K562 (cell line): ENCODE data around the gene NEURL1. TPM values are rescaled to one million over a fixed set of nuclear protein-coding genes. Genes with fewer than 3 reads are reported as not detected.

ENCODE experiments used
- ATAC-seq: fragments of 200-7000 bp; cut with Tn5 transposase; 3 replicates; pipeline ENCODE4 v1.9.1; 2020; ENCODE audit warnings: moderate library complexity
- BruUV-seq: library from RNA; stranded (reverse); fragments of 400-500 nt; replicated peaks from 2 replicates; lab custom pipeline; 2021; lab: Mats Ljungman, UMichigan
- CTCF ChIA-PET: fragments of 300-600 bp; formaldehyde crosslinking; extraction: SDS; loops from one replicate; lab custom pipeline; 2021; ENCODE audit warnings: low intra/inter-chr PET ratio; lab: Yijun Ruan, JAX
- POLR2A ChIA-PET: fragments of 300-600, 350-650 bp; sonication (Branson Sonifier 250); formaldehyde crosslinking; extraction: SDS; loops from one replicate; lab custom pipeline; 2021; ENCODE audit warnings: antibody characterized with exemption, inconsistent platforms; lab: Yijun Ruan, JAX
- DNase-seq, 4 experiments: peaks; one replicate each; pipeline versions ENCODE4 v3.0.0 to v3.0.0-alpha.2; 2011 to 2018; ENCODE audit warnings: low spot score in 3 of 4, mixed read lengths in 3 of 4; ENCODE audit errors: extremely low read depth in 1 of 4
- FAIRE-seq: peaks from 2 replicates; lab custom pipeline; 2011; peaks lifted over from hg19 to GRCh38; lab: Jason Lieb, UNC
- H2AFZ ChIP-seq: 2 replicates; pipeline ENCODE4 v1.6.0; 2011; ENCODE audit warnings: low read depth, low read length, control low read depth, inconsistent platforms
- H3K27ac ChIP-seq: fragments of 200-600 bp; 3 replicates; pipeline ENCODE4 v1.8.0; 2011; ENCODE audit warnings: low read depth, mild to moderate bottlenecking, control low read depth, inconsistent platforms, low read length, moderate library complexity, mixed read lengths; ENCODE audit errors: extremely low read depth
- H3K27me3 ChIP-seq, 2 experiments: fragments of 300-600 bp in 1 of 2; 2 replicates in 1 of 2; 3 replicates in 1 of 2; pipeline versions ENCODE4 v1.6.0 to v1.8.0; 2011; ENCODE audit warnings: inconsistent platforms in 2 of 2, low read length in 2 of 2, mild to moderate bottlenecking in 1 of 2, mixed read lengths in 1 of 2, moderate library complexity in 1 of 2; ENCODE audit not compliant: control insufficient read depth in 2 of 2, insufficient read depth in 2 of 2
- H3K36me3 ChIP-seq: fragments of 300-600 bp; 3 replicates; pipeline ENCODE4 v1.8.0; 2011; ENCODE audit warnings: mild to moderate bottlenecking, low read length, inconsistent platforms; ENCODE audit not compliant: control insufficient read depth, insufficient read depth
- H3K4me1 ChIP-seq, 2 experiments: fragments of 200-600 bp in 1 of 2; replicated peaks in 1 of 2; 2 replicates in 1 of 2; 3 replicates in 1 of 2; pipeline versions ENCODE4 v1.5.1 to v1.8.0; 2011; ENCODE audit warnings: inconsistent platforms in 2 of 2, low read length in 2 of 2, mild to moderate bottlenecking in 1 of 2, mixed read lengths in 1 of 2, moderate library complexity in 1 of 2; ENCODE audit not compliant: control insufficient read depth in 2 of 2, insufficient read depth in 2 of 2
- H3K4me2 ChIP-seq: 2 replicates; pipeline ENCODE4 v1.6.1; 2011; ENCODE audit warnings: low read length, control low read depth, inconsistent platforms, mixed read lengths; ENCODE audit not compliant: insufficient read depth
- H3K4me3 ChIP-seq: fragments of 200-600 bp; sonication (generic), shearing (Covaris generic); 2 replicates; pipeline ENCODE4 v1.5.1; 2016; ENCODE audit warnings: control low read depth, inconsistent platforms
- H3K79me2 ChIP-seq: fragments of 200-600 bp; 3 replicates; pipeline ENCODE4 v1.8.0; 2011; ENCODE audit warnings: low read length, inconsistent platforms; ENCODE audit not compliant: control insufficient read depth, insufficient read depth
- H3K9ac ChIP-seq, 2 experiments: 2 replicates each; pipeline versions ENCODE4 v1.6.0 to v1.6.1; 2011; ENCODE audit warnings: low read depth in 2 of 2, low read length in 2 of 2, control low read depth in 1 of 2, inconsistent platforms in 1 of 2, mild to moderate bottlenecking in 1 of 2, mixed read lengths in 1 of 2; ENCODE audit not compliant: insufficient read depth in 1 of 2
- H3K9me1 ChIP-seq: one replicate; pipeline ENCODE4 v1.6.0; 2011; ENCODE audit warnings: inconsistent platforms, mild to moderate bottlenecking, low read length, moderate library complexity; ENCODE audit not compliant: control insufficient read depth, insufficient read depth
- H3K9me3 ChIP-seq: replicated peaks from 2 replicates; pipeline ENCODE4 v1.5.1; 2011; ENCODE audit warnings: low read depth, low read length, inconsistent platforms; ENCODE audit not compliant: control insufficient read depth, insufficient read depth
- H4K20me1 ChIP-seq: replicated peaks from 2 replicates; pipeline ENCODE4 v1.6.1; 2011; ENCODE audit warnings: low read length, inconsistent platforms, mixed read lengths; ENCODE audit not compliant: control insufficient read depth, insufficient read depth
- CSDE1 ChIP-seq, 2 experiments: fragments of 450-650 bp; IDR thresholded peaks; 2 replicates each; pipeline ENCODE4 v1.6.1; 2016; ENCODE audit warnings: mild to moderate bottlenecking in 1 of 2
- ESRRB ChIP-seq: fragments of 250-450 bp; sonication (Bioruptor Pico); IDR thresholded peaks from 2 replicates; pipeline ENCODE4 v1.5.0; 2020; ENCODE audit warnings: mild to moderate bottlenecking, moderate library complexity, borderline replicate concordance
- GABPB2 ChIP-seq: fragments of 250-450 bp; sonication (Bioruptor Pico); conservative IDR thresholded peaks from 2 replicates; pipeline ENCODE4 v1.5.1; 2021; ENCODE audit warnings: mild to moderate bottlenecking
- KLF10 ChIP-seq: fragments of 250-450 bp; sonication (Bioruptor Pico); IDR thresholded peaks from 2 replicates; pipeline ENCODE4 v1.6.1; 2021; ENCODE audit warnings: matching md5 sums
- MCM5 ChIP-seq: fragments of 450-650 bp; IDR thresholded peaks from 2 replicates; pipeline ENCODE4 v1.6.1; 2016; ENCODE audit warnings: low read depth
- NCOR1 ChIP-seq: fragments of 450-650 bp; IDR thresholded peaks from 2 replicates; pipeline ENCODE4 v1.6.1; 2016; ENCODE audit warnings: mild to moderate bottlenecking, moderate library complexity
- SAFB ChIP-seq: fragments of 200-400 bp; formaldehyde crosslinking; IDR thresholded peaks from 2 replicates; pipeline ENCODE4 v1.6.1; 2017; ENCODE audit warnings: low read depth, low read length, borderline replicate concordance
- ZBTB1 ChIP-seq: sonication (generic); formaldehyde crosslinking; IDR thresholded peaks from 2 replicates; pipeline ENCODE4 v1.8.1; 2023; ENCODE audit warnings: missing genetic modification reagents, low read depth, mild to moderate bottlenecking, borderline replicate concordance
- ZNF609 ChIP-seq: sonication (generic); formaldehyde crosslinking; IDR thresholded peaks from 2 replicates; pipeline ENCODE4 v1.8.1; 2023; ENCODE audit warnings: missing genetic modification reagents, mild to moderate bottlenecking, borderline replicate concordance
- WGBS: fragments of 100-300 bp; shearing (Covaris generic); methylation state at CpG from one replicate; pipeline ENCODE4 v1.1.6; 2016; ENCODE audit warnings: low coverage, mixed read lengths; ENCODE audit not compliant: insufficient coverage; ENCODE audit errors: missing lambda C conversion rate; 5-methylcytosine and 5-hydroxymethylcytosine counted together
- in situ Hi-C: fragments of 300-500 bp; cut with MboI; formaldehyde crosslinking; loops from 4 replicates; pipeline ENCODE4 v1.15.0; 2018; ENCODE audit warnings: inconsistent platforms, mixed read lengths
- intact Hi-C: fragments of 100-400 bp; cut with micrococcal nuclease; formaldehyde crosslinking; loops from 2 replicates; pipeline ENCODE4 v1.14.2; 2022
- polyA plus RNA-seq, 8 experiments: library from polyadenylated mRNA; depleted of rRNA in 4 of 8; stranded (reverse) in 5 of 8; unstranded in 3 of 8; fragments of >200 nt; fragmentation: Nextera tagmentation in 2 of 8; fragmentation: Illumina TruSeq in 1 of 8; extraction: Ambion mirVana in 2 of 8; extraction: Trizol in 1 of 8; gene quantifications; 2 replicates each; pipeline versions ENCODE4 v1.2.1 to v1.2.3, GENCODE V29; 2011 to 2014; ENCODE audit warnings: inconsistent platforms in 1 of 8, missing spikeins in 1 of 8
- total RNA-seq, 7 experiments: library from RNA; depleted of rRNA in 6 of 7; stranded (reverse); fragments of >200 nt in 6 of 7; fragmentation: Illumina TruSeq in 2 of 7; extraction: Trizol in 2 of 7; gene quantifications; 2 replicates each; pipeline versions ENCODE4 v1.2.1 to v1.2.3, GENCODE V29; 2011 to 2021; ENCODE audit warnings: low replicate concordance in 1 of 7
- TF ChIP-seq, protein P1 (sequence below), 2 experiments: fragments of 450-650 bp in 1 of 2; sonication (generic) in 1 of 2; formaldehyde crosslinking in 1 of 2; IDR thresholded peaks in 1 of 2; conservative IDR thresholded peaks in 1 of 2; 2 replicates each; pipeline versions ENCODE4 v1.6.1 to v1.8.1; 2016 to 2023; ENCODE audit warnings: mild to moderate bottlenecking in 2 of 2, moderate library complexity in 2 of 2, inconsistent platforms in 1 of 2, missing genetic modification reagents in 1 of 2
- TF ChIP-seq, protein P2 (sequence below): sonication (generic); formaldehyde crosslinking; IDR thresholded peaks from 2 replicates; pipeline ENCODE4 v1.8.1; 2023; ENCODE audit warnings: mild to moderate bottlenecking, missing genetic modification reagents

The NEURL1 gene
- total and polyA plus RNA-seq, 9 of the 15 experiments (the other 6 are each of a cell fraction or from before 2014, with no cell fraction given), result 0.01 to 0.45 (median 0.16) TPM; not detected in 5

DNA sequence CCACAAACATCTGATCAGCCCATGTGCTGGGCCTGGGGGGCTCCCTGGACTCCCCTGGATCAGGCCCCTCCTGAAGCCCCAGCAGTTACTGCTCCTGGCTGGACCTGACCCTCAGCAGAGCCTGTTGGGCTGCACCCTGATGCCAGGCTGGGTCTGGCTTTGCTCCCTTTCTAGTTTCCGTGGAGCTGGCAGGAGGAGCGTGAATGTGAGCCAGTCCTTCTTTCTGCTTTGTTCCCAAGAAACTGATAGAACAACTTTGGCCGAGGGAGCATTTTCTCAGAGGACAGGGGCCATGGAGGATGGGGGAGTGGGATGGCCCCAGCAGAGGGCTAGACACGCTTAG, 128.2 kb downstream of the NEURL1 start (continued):
- TF ChIP-seq ZNF609, result no peak
- no peak for TF ChIP-seq KLF10 (CRISPR knock-in tag)
- no peak for TF ChIP-seq CSDE1 (IDR thresholded peaks at IDR 0.05)
- no peak for TF ChIP-seq ZBTB1 (CRISPR knock-in tag)
- TF ChIP-seq ESRRB, result no peak

GRCh38 chr10:103622286-103622685, 128.8 kb downstream of the NEURL1 start:
- Histone ChIP-seq H3K4me2 (no peak overlapping the region), H2AFZ (no peak overlapping the region), H3K9me1 (peaks cover 4% of the 10 kb centered on the region), H4K20me1 (no peaks in the 10 kb centered on the region), H3K9ac (peak overlapping the region in 1 of 2 experiments; percentile 17; a peak in 1 of 4 replicates), H3K27me3 (no peaks in the 10 kb centered on the region), H3K36me3 (peaks cover 34% of the 10 kb centered on the region; the same call in 2 of the 3 replicates), H3K9me3 (no peaks in the 10 kb centered on the region), H3K4me3 (no peak overlapping the region), H3K4me1 (peaks cover 35 to 54% of the 10 kb centered on the region in 2 experiments), H3K27ac (no peak overlapping the region), H3K79me2 (peaks cover 5% of the 10 kb centered on the region; the same call in 2 of the 3 replicates)
- TF ChIP-seq, protein P1, sequence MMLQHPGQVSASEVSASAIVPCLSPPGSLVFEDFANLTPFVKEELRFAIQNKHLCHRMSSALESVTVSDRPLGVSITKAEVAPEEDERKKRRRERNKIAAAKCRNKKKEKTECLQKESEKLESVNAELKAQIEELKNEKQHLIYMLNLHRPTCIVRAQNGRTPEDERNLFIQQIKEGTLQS (IDR thresholded peaks at IDR 0.05), result no peak
- TF ChIP-seq, protein P1 (CRISPR knock-in tag; conservative IDR thresholded peaks at IDR 0.05), result no peak
- TF ChIP-seq GABPB2 (no peak), NCOR1 (no peak), SAFB (no peak), MCM5 (no peak)
- TF ChIP-seq, protein P2, sequence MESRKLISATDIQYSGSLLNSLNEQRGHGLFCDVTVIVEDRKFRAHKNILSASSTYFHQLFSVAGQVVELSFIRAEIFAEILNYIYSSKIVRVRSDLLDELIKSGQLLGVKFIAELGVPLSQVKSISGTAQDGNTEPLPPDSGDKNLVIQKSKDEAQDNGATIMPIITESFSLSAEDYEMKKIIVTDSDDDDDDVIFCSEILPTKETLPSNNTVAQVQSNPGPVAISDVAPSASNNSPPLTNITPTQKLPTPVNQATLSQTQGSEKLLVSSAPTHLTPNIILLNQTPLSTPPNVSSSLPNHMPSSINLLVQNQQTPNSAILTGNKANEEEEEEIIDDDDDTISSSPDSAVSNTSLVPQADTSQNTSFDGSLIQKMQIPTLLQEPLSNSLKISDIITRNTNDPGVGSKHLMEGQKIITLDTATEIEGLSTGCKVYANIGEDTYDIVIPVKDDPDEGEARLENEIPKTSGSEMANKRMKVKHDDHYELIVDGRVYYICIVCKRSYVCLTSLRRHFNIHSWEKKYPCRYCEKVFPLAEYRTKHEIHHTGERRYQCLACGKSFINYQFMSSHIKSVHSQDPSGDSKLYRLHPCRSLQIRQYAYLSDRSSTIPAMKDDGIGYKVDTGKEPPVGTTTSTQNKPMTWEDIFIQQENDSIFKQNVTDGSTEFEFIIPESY, result peak; percentile 62
- CTCF ChIA-PET, result no interaction called here
- FAIRE-seq (no peak), DNase-seq (no peak), ATAC-seq (no peak)
- WGBS, result 96% methylated on average over 9 of the region's 18 CpGs
- intact Hi-C loops, result no loop called here
- POLR2A ChIA-PET, result no interaction called here
- no TSS peak for BruUV-seq
- in situ Hi-C loops, result no loop called here
